Astrocyte (in vitro differentiated cells and primary cell): Measurements from ENCODE around the gene ADAMTS17. TPM values are rescaled to one million over a fixed set of nuclear protein-coding genes. Genes with fewer than 3 reads are reported as not detected.

Experiments
- DNase-seq: peaks from one replicate; pipeline ENCODE4 v3.0.0-alpha.2; 2010; ENCODE audit warnings: low read depth
- FAIRE-seq: peaks from 2 replicates; lab custom pipeline; 2011; peaks lifted over from hg19 to GRCh38; lab: Jason Lieb, UNC
- H2AFZ ChIP-seq: 2 replicates; pipeline ENCODE4 v1.6.0; 2012; ENCODE audit warnings: low read depth, low read length, inconsistent platforms
- H3K27ac ChIP-seq: 2 replicates; pipeline ENCODE4 v1.5.1; 2011; ENCODE audit warnings: low read depth, low read length, inconsistent platforms
- H3K27me3 ChIP-seq: 2 replicates; pipeline ENCODE4 v1.6.0; 2011; ENCODE audit warnings: low read length, inconsistent platforms; ENCODE audit not compliant: insufficient read depth
- H3K36me3 ChIP-seq: 2 replicates; pipeline ENCODE4 v1.5.1; 2011; ENCODE audit warnings: low read length, inconsistent platforms; ENCODE audit not compliant: insufficient read depth
- H3K4me1 ChIP-seq: 2 replicates; pipeline ENCODE4 v1.5.1; 2011; ENCODE audit warnings: low read length, inconsistent platforms; ENCODE audit not compliant: insufficient read depth
- H3K4me2 ChIP-seq: 2 replicates; pipeline ENCODE4 v1.6.0; 2012; ENCODE audit warnings: low read length, inconsistent platforms
- H3K4me3 ChIP-seq: 2 replicates; pipeline ENCODE4 v1.5.1; 2011; ENCODE audit warnings: low read depth, mild to moderate bottlenecking, low read length, inconsistent platforms; ENCODE audit not compliant: insufficient read depth
- H3K79me2 ChIP-seq: 2 replicates; pipeline ENCODE4 v1.6.0; 2012; ENCODE audit warnings: mild to moderate bottlenecking, low read length, inconsistent platforms; ENCODE audit not compliant: insufficient read depth
- H3K9ac ChIP-seq: 2 replicates; pipeline ENCODE4 v1.6.0; 2012; ENCODE audit warnings: mild to moderate bottlenecking, low read length, inconsistent platforms
- H3K9me3 ChIP-seq: 2 replicates; pipeline ENCODE4 v1.5.1; 2012; ENCODE audit warnings: low read depth, mild to moderate bottlenecking, low read length, inconsistent platforms; ENCODE audit not compliant: insufficient read depth
- H4K20me1 ChIP-seq: 2 replicates; pipeline ENCODE4 v1.6.0; 2012; ENCODE audit warnings: low read length, inconsistent platforms; ENCODE audit not compliant: insufficient read depth
- H3K27ac Mint-ChIP-seq: one replicate; pipeline ENCODE4 v1.8.0; 2021; ENCODE audit warnings: mild to moderate bottlenecking, mixed read lengths; ENCODE audit not compliant: unreplicated experiment
- H3K27me3 Mint-ChIP-seq: one replicate; pipeline ENCODE4 v1.8.0; 2021; ENCODE audit warnings: low read depth, mixed read lengths; ENCODE audit not compliant: unreplicated experiment
- H3K36me3 Mint-ChIP-seq: one replicate; pipeline ENCODE4 v1.8.0; 2021; ENCODE audit warnings: low read depth, mixed read lengths; ENCODE audit not compliant: unreplicated experiment
- H3K4me1 Mint-ChIP-seq: one replicate; pipeline ENCODE4 v1.8.0; 2021; ENCODE audit warnings: low read depth, mixed read lengths; ENCODE audit not compliant: unreplicated experiment
- H3K4me3 Mint-ChIP-seq: one replicate; pipeline ENCODE4 v1.8.0; 2021; ENCODE audit warnings: mild to moderate bottlenecking, moderate library complexity, mixed read lengths; ENCODE audit not compliant: unreplicated experiment
- H3K9me3 Mint-ChIP-seq: one replicate; pipeline ENCODE4 v1.8.0; 2021; ENCODE audit warnings: mild to moderate bottlenecking, mixed read lengths; ENCODE audit not compliant: unreplicated experiment
- EZH2 ChIP-seq: IDR thresholded peaks from 2 replicates; pipeline ENCODE4 v1.6.1; 2012; ENCODE audit warnings: mild to moderate bottlenecking, low read length, inconsistent platforms; ENCODE audit not compliant: insufficient read depth
- total RNA-seq: library from RNA; stranded (reverse); gene quantifications from 2 replicates; pipeline ENCODE4 v1.2.1, GENCODE V29; 2021
- TF ChIP-seq, protein P1 (sequence below): IDR thresholded peaks from 2 replicates; pipeline ENCODE4 v1.5.1; 2011; ENCODE audit warnings: low read depth, mild to moderate bottlenecking, inconsistent platforms, low read length, moderate library complexity; ENCODE audit not compliant: insufficient read depth

Gene ADAMTS17
- total RNA-seq, 1 donor from 2014 or later: 0.27 TPM

DNA sequence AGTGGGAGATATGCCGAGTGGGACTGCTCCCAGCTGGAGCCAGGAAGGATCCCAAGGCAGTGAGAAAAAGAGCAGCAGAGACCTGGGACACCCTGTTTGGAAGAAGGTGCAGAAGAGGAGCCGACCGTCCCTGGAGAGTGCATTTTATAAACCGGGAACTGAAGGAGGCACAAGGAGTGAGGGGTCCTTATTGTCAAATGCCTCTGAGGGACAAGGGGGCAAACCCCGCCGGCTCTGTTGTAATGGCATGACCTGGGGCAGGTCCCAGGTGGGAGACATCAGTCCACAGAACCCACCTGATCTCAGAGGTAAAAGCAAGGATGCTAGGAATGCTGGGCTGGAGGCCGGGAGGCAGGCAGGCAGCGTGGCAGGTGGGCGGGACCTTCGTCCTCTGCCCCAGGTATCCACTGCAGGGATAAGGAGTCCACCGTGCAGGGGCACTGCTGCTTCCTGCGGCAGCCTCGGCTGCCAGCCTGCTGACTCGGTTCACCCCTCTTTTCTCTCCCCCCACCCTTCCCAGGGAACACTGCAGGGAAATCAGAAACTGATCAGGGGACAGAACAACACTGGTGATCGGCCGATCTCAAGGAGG is 26.9 kb downstream of the ADAMTS17 start:
- DNase-seq (no peak), FAIRE-seq (no peak)
- no peak overlapping the region for H3K4me3 Mint-ChIP-seq
- TF ChIP-seq, protein P1, sequence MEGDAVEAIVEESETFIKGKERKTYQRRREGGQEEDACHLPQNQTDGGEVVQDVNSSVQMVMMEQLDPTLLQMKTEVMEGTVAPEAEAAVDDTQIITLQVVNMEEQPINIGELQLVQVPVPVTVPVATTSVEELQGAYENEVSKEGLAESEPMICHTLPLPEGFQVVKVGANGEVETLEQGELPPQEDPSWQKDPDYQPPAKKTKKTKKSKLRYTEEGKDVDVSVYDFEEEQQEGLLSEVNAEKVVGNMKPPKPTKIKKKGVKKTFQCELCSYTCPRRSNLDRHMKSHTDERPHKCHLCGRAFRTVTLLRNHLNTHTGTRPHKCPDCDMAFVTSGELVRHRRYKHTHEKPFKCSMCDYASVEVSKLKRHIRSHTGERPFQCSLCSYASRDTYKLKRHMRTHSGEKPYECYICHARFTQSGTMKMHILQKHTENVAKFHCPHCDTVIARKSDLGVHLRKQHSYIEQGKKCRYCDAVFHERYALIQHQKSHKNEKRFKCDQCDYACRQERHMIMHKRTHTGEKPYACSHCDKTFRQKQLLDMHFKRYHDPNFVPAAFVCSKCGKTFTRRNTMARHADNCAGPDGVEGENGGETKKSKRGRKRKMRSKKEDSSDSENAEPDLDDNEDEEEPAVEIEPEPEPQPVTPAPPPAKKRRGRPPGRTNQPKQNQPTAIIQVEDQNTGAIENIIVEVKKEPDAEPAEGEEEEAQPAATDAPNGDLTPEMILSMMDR: no peak
- no peak for TF ChIP-seq EZH2
- H3K27ac Mint-ChIP-seq: no peak overlapping the region
- peaks cover 7% of the 10 kb centered on the region for H3K9me3 Mint-ChIP-seq
- peaks cover 16% of the 10 kb centered on the region for H3K27me3 Mint-ChIP-seq
- Histone ChIP-seq H4K20me1 (no peaks in the 10 kb centered on the region), H3K9ac (no peak overlapping the region), H3K27me3 (peaks cover 7% of the 10 kb centered on the region), H2AFZ (no peak overlapping the region), H3K4me1 (no peaks in the 10 kb centered on the region), H3K4me3 (no peak overlapping the region), H3K9me3 (peaks cover 5% of the 10 kb centered on the region), H3K4me2 (no peak overlapping the region), H3K79me2 (no peaks in the 10 kb centered on the region), H3K27ac (no peak overlapping the region), H3K36me3 (no peaks in the 10 kb centered on the region)
- peaks cover 2% of the 10 kb centered on the region for H3K36me3 Mint-ChIP-seq
- H3K4me1 Mint-ChIP-seq: no peaks in the 10 kb centered on the region

DNA sequence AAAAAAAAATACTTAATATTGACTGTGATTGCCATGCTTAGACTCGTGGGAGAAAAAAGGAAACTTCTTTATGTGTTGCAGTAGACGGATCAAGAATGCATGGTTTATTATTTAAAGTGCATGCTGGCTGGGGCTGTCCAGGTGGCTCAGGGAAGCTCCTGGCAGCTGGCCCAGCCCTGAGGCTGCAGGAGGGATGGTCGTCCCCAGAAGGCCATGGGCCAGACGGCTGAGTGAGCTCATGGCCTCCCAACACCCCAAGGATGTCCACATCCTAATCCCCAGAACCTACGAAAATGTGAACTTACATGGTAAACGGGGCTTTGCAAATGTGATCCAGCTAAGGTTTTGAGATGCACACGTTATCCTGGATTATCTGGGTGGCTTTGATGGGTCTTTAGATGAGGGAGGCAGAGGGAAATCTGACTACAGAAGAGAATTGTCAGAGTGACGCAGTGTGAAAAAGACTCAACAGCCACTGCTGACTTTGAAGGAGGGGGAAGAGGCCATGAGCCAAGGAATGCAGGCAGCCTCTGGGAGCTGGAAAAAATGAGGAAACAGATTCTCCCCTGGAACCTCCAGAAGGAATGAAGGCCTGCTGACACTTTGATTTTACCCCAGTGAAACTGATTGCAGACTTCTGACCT is 29.8 kb downstream of the ADAMTS17 start:
- Histone ChIP-seq H3K9me3 (no peaks in the 10 kb centered on the region), H3K4me1 (no peaks in the 10 kb centered on the region), H3K4me3 (no peak overlapping the region), H3K4me2 (no peak overlapping the region), H2AFZ (no peak overlapping the region), H3K9ac (no peak overlapping the region), H3K27me3 (peaks cover 7% of the 10 kb centered on the region), H3K79me2 (no peaks in the 10 kb centered on the region), H3K36me3 (no peaks in the 10 kb centered on the region), H3K27ac (no peak overlapping the region), H4K20me1 (no peaks in the 10 kb centered on the region)
- Mint-ChIP-seq H3K27ac (no peak overlapping the region), H3K4me3 (no peak overlapping the region), H3K27me3 (peaks cover 40% of the 10 kb centered on the region), H3K36me3 (peaks cover 2% of the 10 kb centered on the region), H3K4me1 (no peaks in the 10 kb centered on the region), H3K9me3 (peaks cover 4% of the 10 kb centered on the region)
- FAIRE-seq (no peak), DNase-seq (no peak)
- TF ChIP-seq, protein P1: no peak
- no peak for TF ChIP-seq EZH2

DNA sequence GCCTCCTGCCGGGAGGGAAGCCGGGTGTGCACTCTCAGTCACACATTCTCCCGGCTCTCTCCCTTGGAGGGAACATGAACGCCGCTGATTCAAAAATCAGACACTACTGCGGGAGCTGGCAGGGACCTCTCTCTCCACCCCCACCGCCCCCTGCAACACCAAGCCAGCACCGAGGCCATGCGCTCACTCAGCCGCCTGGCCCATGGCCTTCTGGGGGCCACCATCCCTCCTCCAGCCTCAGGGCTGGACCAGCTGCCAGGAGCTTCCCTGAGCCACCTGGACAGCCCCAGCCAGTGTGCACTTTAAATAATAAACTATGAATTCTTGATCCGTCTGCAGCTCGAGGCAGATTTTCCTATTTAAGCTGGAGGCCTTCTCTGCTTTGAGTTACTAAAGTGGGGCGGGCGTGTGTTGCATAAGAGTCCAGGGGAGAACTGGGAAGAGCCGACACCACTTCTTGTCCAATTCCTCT is 30.6 kb downstream of the ADAMTS17 start:
- no peaks in the 10 kb centered on the region for H3K36me3 ChIP-seq
- DNase-seq (no peak), FAIRE-seq (no peak)
- H3K27me3 Mint-ChIP-seq: peaks cover 44% of the 10 kb centered on the region
- no peaks in the 10 kb centered on the region for H3K4me1 ChIP-seq
- no peaks in the 10 kb centered on the region for H3K79me2 ChIP-seq
- no peak overlapping the region for H3K27ac ChIP-seq
- H3K4me3 Mint-ChIP-seq: no peak overlapping the region
- no peaks in the 10 kb centered on the region for H3K36me3 Mint-ChIP-seq
- H3K9me3 ChIP-seq: no peaks in the 10 kb centered on the region
- TF ChIP-seq EZH2: no peak
- TF ChIP-seq, protein P1: no peak
- peaks cover 4% of the 10 kb centered on the region for H3K9me3 Mint-ChIP-seq
- peaks cover 7% of the 10 kb centered on the region for H3K27me3 ChIP-seq
- H3K27ac Mint-ChIP-seq: no peak overlapping the region
- H4K20me1 ChIP-seq: no peaks in the 10 kb centered on the region
- H3K4me1 Mint-ChIP-seq: no peaks in the 10 kb centered on the region
- H3K4me3 ChIP-seq: no peak overlapping the region
- no peak overlapping the region for H2AFZ ChIP-seq
- no peak overlapping the region for H3K9ac ChIP-seq
- H3K4me2 ChIP-seq: no peak overlapping the region
